ENCODE measurements around the gene RASL12. TPM values are rescaled to one million over a fixed set of nuclear protein-coding genes. Genes with fewer than 3 reads are reported as not detected.
A peak's percentile ranks its signal among the peaks of the same experiment; 100 is the strongest.

Gene RASL12
- total RNA-seq, 1 donor, result under 0.01 TPM

DNA sequence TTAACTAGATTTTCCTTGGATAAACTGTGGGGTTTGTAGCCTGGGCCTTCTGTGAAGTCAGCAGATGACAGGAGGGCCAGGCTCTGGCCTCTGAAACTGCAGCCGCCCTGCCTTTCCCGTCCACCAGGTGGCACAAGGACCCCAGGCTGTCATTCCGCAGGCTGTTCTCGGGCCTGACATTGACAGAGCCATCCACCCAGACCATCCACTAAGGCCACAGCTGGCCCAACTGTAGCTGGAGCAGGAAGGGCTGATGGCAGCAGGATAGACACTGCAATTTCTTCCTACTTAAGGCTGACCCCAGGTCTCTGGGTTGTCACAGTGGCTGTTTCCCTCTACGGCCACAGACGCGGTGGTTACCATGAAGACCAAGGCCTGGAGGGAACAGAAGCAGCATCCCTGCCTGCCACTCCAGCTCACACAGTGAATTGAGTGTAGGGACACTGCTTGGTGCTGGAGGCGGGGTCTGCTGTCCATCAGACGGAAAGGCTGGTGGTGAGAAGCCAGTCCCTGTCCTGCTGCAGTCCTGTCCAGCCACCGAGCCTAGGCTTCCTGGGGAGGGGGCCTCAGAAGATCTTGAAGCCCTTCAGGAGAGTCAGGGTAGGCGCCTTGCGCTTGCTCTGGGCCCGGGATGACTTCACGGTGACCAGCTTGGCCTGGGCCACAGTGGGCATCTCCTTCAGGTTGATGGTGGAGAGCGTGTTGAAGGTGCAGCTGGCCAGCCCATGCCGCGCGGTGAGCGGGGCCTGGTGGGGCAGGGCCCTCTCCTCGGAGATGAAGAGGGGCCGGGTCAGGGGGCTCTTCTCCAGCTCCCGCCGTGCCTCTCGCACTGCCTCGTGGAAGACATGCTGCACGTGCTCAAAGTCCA lies 13.2 kb downstream of the RASL12 start:
- DNase-seq (ENCODE audit: low read depth), result peak; percentile 70
- no peak overlapping the region for H3K4me3 ChIP-seq (ENCODE audit: low read depth, low read length)
- TF ChIP-seq CTCF (IDR thresholded peaks at IDR 0.05; ENCODE audit: insufficient read depth, low read depth, low read length), result peak; percentile 95

DNA sequence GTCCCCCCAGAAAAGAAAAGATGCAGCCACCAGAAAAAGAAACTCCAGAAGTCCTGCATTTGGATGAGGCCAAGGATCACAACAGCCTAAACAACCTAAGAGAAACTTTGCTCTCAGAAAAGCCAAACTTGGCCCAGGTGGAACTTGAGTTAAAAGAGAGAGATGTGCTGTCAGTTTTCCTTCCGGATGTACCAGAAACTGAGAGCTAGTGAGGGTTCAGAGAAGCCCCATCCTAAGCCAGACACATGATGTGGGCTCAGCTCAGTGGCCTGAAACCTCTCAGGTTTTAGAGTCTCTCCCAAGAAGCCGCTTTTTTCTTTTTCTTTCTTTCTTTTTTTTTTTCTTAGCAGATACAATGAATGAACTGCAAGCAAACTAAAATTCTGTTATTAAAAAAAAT lies 14.8 kb downstream of the RASL12 start:
- no peak overlapping the region for H3K4me3 ChIP-seq (ENCODE audit: low read depth, low read length)
- no peak for DNase-seq (ENCODE audit: low read depth)
- TF ChIP-seq CTCF (IDR thresholded peaks at IDR 0.05; ENCODE audit: insufficient read depth, low read depth, low read length), result no peak

DNA sequence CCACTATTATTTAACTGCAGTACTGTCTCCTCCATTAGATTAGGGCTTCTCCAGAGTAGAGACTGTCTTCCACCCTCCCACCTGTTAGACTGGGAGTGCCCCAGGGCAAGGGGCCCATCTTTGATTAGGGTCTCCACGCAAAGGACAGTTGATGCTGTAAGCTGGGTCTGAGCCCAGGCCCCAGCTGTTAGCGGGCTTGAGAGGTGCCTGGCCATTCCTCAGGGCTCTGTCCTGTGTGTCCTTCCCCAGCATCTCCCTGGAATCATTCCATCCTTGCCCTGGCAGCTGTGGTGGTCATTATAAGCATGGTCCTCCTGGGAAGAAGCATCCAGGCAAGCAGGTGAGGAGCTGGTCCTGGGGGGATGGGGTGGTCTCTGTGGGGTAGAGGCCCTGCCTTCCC lies 16.5 kb downstream of the RASL12 start:
- TF ChIP-seq CTCF (IDR thresholded peaks at IDR 0.05; ENCODE audit: insufficient read depth, low read depth, low read length), result no peak
- no peak for DNase-seq (ENCODE audit: low read depth)
- H3K4me3 ChIP-seq (ENCODE audit: low read depth, low read length), result no peak overlapping the region

DNA sequence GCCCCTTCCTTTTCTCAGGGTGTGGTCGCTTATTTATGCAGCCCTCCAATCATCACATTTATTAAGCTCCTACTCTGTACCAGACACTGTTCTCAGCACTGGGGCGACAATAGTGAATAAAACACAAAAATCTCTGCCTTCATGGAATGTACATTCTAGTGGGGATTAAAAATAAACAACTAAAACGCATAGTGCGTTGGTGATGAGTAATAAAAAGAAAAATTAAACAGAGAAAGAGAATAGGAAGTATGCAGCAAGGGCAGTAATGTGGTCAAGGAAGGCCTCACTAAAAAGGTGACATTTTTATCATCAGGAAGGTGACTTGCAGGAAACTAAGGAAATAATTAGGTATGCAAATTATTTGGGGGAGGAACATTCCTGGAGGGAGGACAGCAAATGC lies 17.5 kb downstream of the RASL12 start:
- no peak for DNase-seq (ENCODE audit: low read depth)
- H3K4me3 ChIP-seq (ENCODE audit: low read depth, low read length), result no peak overlapping the region
- TF ChIP-seq CTCF (IDR thresholded peaks at IDR 0.05; ENCODE audit: insufficient read depth, low read depth, low read length), result no peak

GRCh38 chr15:65049418-65049840 lies 18.4 kb downstream of the RASL12 start:
- DNase-seq (ENCODE audit: low read depth), result peak; percentile 89
- TF ChIP-seq CTCF (IDR thresholded peaks at IDR 0.05; ENCODE audit: insufficient read depth, low read depth, low read length), result no peak
- H3K4me3 ChIP-seq (ENCODE audit: low read depth, low read length), result peak overlapping the region; percentile 30

DNA sequence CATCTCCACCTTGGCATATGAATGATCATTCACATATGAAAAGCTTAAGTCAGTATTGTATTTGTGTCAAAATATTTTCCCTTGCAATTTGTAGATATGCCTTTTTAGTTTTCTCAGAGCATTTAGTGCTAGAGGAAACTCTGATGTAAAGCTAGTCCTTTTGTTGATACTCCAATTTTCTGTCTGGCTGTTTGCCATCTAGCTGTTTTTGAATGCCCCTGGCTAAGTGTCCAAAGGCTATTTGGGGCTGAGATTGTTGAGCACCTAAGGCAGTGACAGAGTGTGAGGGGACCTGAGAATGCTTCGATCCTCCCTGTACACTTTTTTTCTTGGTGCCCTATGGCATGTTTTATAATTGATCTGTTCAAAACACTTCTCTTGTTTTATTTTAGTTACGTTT lies 19.6 kb downstream of the RASL12 start:
- no peak for TF ChIP-seq CTCF (IDR thresholded peaks at IDR 0.05; ENCODE audit: insufficient read depth, low read depth, low read length)

More for the DNA sequence above, 19.6 kb downstream of the RASL12 start:
- no peak for DNase-seq (ENCODE audit: low read depth)
- H3K4me3 ChIP-seq (ENCODE audit: low read depth, low read length), result no peak overlapping the region

Measured in fibroblast of villous mesenchyme (primary cell).